Type B pancreatic cell (in vitro differentiated cells): ENCODE data around the gene OOSP1. TPM values are rescaled to one million over a fixed set of nuclear protein-coding genes. Genes with fewer than 3 reads are reported as not detected.
"Not testable (repeated sequence)": the region's sequence is repeated elsewhere in the genome, so short reads cannot be mapped to it uniquely, and the experiment has no call there.

Experiments
- DNase-seq: peaks from one replicate; pipeline ENCODE4 v3.0.0; 2021; ENCODE audit warnings: mixed read lengths; ENCODE audit not compliant: unreplicated experiment; ENCODE audit errors: extremely low spot score
- H3K27ac Mint-ChIP-seq: 2 replicates; pipeline ENCODE4 v1.8.0; 2021; ENCODE audit warnings: mild to moderate bottlenecking, mixed read lengths
- H3K27me3 Mint-ChIP-seq: 2 replicates; pipeline ENCODE4 v1.8.0; 2021; ENCODE audit warnings: mixed read lengths
- H3K36me3 Mint-ChIP-seq: 2 replicates; pipeline ENCODE4 v1.8.0; 2021; ENCODE audit warnings: mixed read lengths
- H3K4me1 Mint-ChIP-seq: one replicate; pipeline ENCODE4 v1.8.0; 2021; ENCODE audit warnings: mixed read lengths; ENCODE audit not compliant: unreplicated experiment
- H3K4me3 Mint-ChIP-seq: 2 replicates; pipeline ENCODE4 v1.8.0; 2021; ENCODE audit warnings: mild to moderate bottlenecking, mixed read lengths
- H3K9me3 Mint-ChIP-seq: 2 replicates; pipeline ENCODE4 v1.8.0; 2021; ENCODE audit warnings: mixed read lengths
- CTCF ChIP-seq: fragments of 200-600 bp; sonication (generic); conservative IDR thresholded peaks from 2 replicates; pipeline ENCODE4 v1.5.0; 2021; ENCODE audit warnings: antibody characterized with exemption, mild to moderate bottlenecking
- total RNA-seq: library from RNA; stranded (reverse); gene quantifications from 2 replicates; pipeline ENCODE4 v1.2.1, GENCODE V29; 2021; ENCODE audit warnings: low replicate concordance

The OOSP1 gene
- total RNA-seq, 1 donor from 2014 or later = not detected

GRCh38 chr11:59968395-59968783, 30.2 kb downstream of the OOSP1 start:
- TF ChIP-seq CTCF = no peak
- H3K27me3 Mint-ChIP-seq = no peaks in the 10 kb centered on the region

GRCh38 chr11:59973097-59973496, 34.9 kb downstream of the OOSP1 start:
- H3K36me3 Mint-ChIP-seq = no peaks in the 10 kb centered on the region
- no peaks in the 10 kb centered on the region for H3K27me3 Mint-ChIP-seq
- no peaks in the 10 kb centered on the region for H3K9me3 Mint-ChIP-seq
- H3K4me1 Mint-ChIP-seq = no peaks in the 10 kb centered on the region
- TF ChIP-seq CTCF = no peak
- DNase-seq = no peak
- H3K4me3 Mint-ChIP-seq = no peak overlapping the region
- H3K27ac Mint-ChIP-seq = no peak overlapping the region

More at GRCh38 chr11:59968395-59968783, 30.2 kb downstream of the OOSP1 start:
- Mint-ChIP-seq H3K9me3 (no peaks in the 10 kb centered on the region), H3K4me1 (no peaks in the 10 kb centered on the region), H3K36me3 (no peaks in the 10 kb centered on the region), H3K4me3 (no peak overlapping the region), H3K27ac (no peak overlapping the region)
- DNase-seq = no peak

GRCh38 chr11:59981106-59981770, 43.0 kb downstream of the OOSP1 start:
- Mint-ChIP-seq H3K9me3 (no peaks in the 10 kb centered on the region), H3K4me3 (no peak overlapping the region), H3K36me3 (no peaks in the 10 kb centered on the region), H3K4me1 (no peaks in the 10 kb centered on the region), H3K27me3 (no peaks in the 10 kb centered on the region), H3K27ac (no peak overlapping the region)
- TF ChIP-seq CTCF = no peak
- DNase-seq = no peak

- H3K4me3 Mint-ChIP-seq, H3K4me1 Mint-ChIP-seq: not testable (repeated sequence)
Measured at GRCh38 chr11:59982037-59982436, 43.8 kb downstream of the OOSP1 start.

GRCh38 chr11:59983212-59983611, 45.0 kb downstream of the OOSP1 start:
- no peaks in the 10 kb centered on the region for H3K36me3 Mint-ChIP-seq
- no peaks in the 10 kb centered on the region for H3K4me1 Mint-ChIP-seq
- no peak for DNase-seq
- no peaks in the 10 kb centered on the region for H3K27me3 Mint-ChIP-seq
- TF ChIP-seq CTCF = no peak
- H3K4me3 Mint-ChIP-seq = no peak overlapping the region
- no peak overlapping the region for H3K27ac Mint-ChIP-seq
- no peaks in the 10 kb centered on the region for H3K9me3 Mint-ChIP-seq

More at GRCh38 chr11:59982037-59982436, 43.8 kb downstream of the OOSP1 start:
- H3K36me3 Mint-ChIP-seq, H3K27me3 Mint-ChIP-seq, DNase-seq, H3K27ac Mint-ChIP-seq, H3K9me3 Mint-ChIP-seq: not testable (repeated sequence)

GRCh38 chr11:59984368-59984767, 46.1 kb downstream of the OOSP1 start:
- H3K4me3 Mint-ChIP-seq = no peak overlapping the region
- H3K4me1 Mint-ChIP-seq = no peaks in the 10 kb centered on the region
- DNase-seq = no peak
- no peak overlapping the region for H3K27ac Mint-ChIP-seq
- H3K9me3 Mint-ChIP-seq = peaks cover 6% of the 10 kb centered on the region
- TF ChIP-seq CTCF = no peak
- no peaks in the 10 kb centered on the region for H3K27me3 Mint-ChIP-seq
- no peaks in the 10 kb centered on the region for H3K36me3 Mint-ChIP-seq
